ENCODE results near the gene RAPGEF2.

RAPGEF2 gene

GRCh38 chr4:159278399-159278798 is 175.5 kb downstream of the RAPGEF2 start:
- CTCF ChIA-PET, result no interaction called here
- no peaks in the 10 kb centered on the region; the same call in 1 of the 2 replicates for H3K4me1 ChIP-seq (ENCODE audit: control insufficient read depth, insufficient read depth, low read length)
- no peak overlapping the region for H3K4me3 ChIP-seq (ENCODE audit: low read depth, low read length)
- no peak for TF ChIP-seq ZSCAN30 (tag by site-specific recombination; IDR thresholded peaks at IDR 0.05)
- no peak for TF ChIP-seq ZNF514 (tag by site-specific recombination; IDR thresholded peaks at IDR 0.05)
- TF ChIP-seq ZNF558 (tag by site-specific recombination; IDR thresholded peaks at IDR 0.05), result no peak
- TF ChIP-seq ZNF223 (tag by site-specific recombination; IDR thresholded peaks at IDR 0.05), result no peak
- no peak for TF ChIP-seq ZNF155 (tag by site-specific recombination; IDR thresholded peaks at IDR 0.05)
- TF ChIP-seq ZNF843 (tag by site-specific recombination; IDR thresholded peaks at IDR 0.05), result no peak
- no peak for TF ChIP-seq ZNF280D (tag by site-specific recombination; IDR thresholded peaks at IDR 0.05)
- TF ChIP-seq, protein P1, sequence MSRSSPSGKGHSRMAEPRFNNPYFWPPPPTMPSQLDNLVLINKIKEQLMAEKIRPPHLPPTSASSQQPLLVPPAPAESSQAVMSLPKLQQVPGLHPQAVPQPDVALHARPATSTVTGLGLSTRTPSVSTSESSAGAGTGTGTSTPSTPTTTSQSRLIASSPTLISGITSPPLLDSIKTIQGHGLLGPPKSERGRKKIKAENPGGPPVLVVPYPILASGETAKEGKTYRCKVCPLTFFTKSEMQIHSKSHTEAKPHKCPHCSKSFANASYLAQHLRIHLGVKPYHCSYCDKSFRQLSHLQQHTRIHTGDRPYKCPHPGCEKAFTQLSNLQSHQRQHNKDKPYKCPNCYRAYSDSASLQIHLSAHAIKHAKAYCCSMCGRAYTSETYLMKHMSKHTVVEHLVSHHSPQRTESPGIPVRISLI (tag by site-specific recombination; IDR thresholded peaks at IDR 0.05), result no peak
- TF ChIP-seq SCRT2 (tag by site-specific recombination; IDR thresholded peaks at IDR 0.05), result no peak
- TF ChIP-seq ZNF623 (tag by site-specific recombination; IDR thresholded peaks at IDR 0.05), result no peak
- no peak for TF ChIP-seq ELK4 (IDR thresholded peaks at IDR 0.05; ENCODE audit: borderline replicate concordance, low read depth, low read length)
- H3K27ac ChIP-seq (ENCODE audit: extremely low read depth, low read depth, low read length), result no peak overlapping the region
- no peaks in the 10 kb centered on the region for H3K36me3 ChIP-seq (ENCODE audit: control insufficient read depth in 2 of 2, insufficient read depth in 1 of 2, low read length in 2 of 2)
- POLR2A ChIA-PET, result no interaction called here
- H3K9me3 ChIP-seq (ENCODE audit: control insufficient read depth, insufficient read depth, low read depth, low read length), result no peaks in the 10 kb centered on the region

GRCh38 chr4:159279084-159279483 is 176.2 kb downstream of the RAPGEF2 start:
- ChIA-PET POLR2A (no interaction called here), CTCF (no interaction called here)
- H3K4me1 ChIP-seq (ENCODE audit: control insufficient read depth, insufficient read depth, low read length), result no peaks in the 10 kb centered on the region
- no peaks in the 10 kb centered on the region for H3K36me3 ChIP-seq (ENCODE audit: control insufficient read depth in 2 of 2, insufficient read depth in 1 of 2, low read length in 2 of 2)
- H3K27ac ChIP-seq (ENCODE audit: extremely low read depth, low read depth, low read length), result no peak overlapping the region
- H3K9me3 ChIP-seq (ENCODE audit: control insufficient read depth, insufficient read depth, low read depth, low read length), result no peaks in the 10 kb centered on the region
- H3K4me3 ChIP-seq (ENCODE audit: low read depth, low read length), result no peak overlapping the region
- TF ChIP-seq, protein P2, sequence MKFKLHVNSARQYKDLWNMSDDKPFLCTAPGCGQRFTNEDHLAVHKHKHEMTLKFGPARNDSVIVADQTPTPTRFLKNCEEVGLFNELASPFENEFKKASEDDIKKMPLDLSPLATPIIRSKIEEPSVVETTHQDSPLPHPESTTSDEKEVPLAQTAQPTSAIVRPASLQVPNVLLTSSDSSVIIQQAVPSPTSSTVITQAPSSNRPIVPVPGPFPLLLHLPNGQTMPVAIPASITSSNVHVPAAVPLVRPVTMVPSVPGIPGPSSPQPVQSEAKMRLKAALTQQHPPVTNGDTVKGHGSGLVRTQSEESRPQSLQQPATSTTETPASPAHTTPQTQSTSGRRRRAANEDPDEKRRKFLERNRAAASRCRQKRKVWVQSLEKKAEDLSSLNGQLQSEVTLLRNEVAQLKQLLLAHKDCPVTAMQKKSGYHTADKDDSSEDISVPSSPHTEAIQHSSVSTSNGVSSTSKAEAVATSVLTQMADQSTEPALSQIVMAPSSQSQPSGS (tag by site-specific recombination; IDR thresholded peaks at IDR 0.05; ENCODE audit: low read depth), result no peak
- TF ChIP-seq, protein P3, sequence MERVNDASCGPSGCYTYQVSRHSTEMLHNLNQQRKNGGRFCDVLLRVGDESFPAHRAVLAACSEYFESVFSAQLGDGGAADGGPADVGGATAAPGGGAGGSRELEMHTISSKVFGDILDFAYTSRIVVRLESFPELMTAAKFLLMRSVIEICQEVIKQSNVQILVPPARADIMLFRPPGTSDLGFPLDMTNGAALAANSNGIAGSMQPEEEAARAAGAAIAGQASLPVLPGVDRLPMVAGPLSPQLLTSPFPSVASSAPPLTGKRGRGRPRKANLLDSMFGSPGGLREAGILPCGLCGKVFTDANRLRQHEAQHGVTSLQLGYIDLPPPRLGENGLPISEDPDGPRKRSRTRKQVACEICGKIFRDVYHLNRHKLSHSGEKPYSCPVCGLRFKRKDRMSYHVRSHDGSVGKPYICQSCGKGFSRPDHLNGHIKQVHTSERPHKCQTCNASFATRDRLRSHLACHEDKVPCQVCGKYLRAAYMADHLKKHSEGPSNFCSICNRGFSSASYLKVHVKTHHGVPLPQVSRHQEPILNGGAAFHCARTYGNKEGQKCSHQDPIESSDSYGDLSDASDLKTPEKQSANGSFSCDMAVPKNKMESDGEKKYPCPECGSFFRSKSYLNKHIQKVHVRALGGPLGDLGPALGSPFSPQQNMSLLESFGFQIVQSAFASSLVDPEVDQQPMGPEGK (tag by site-specific recombination; IDR thresholded peaks at IDR 0.05), result no peak
- TF ChIP-seq ZNF335 (tag by site-specific recombination; conservative IDR thresholded peaks at IDR 0.05), result no peak
- no peak for TF ChIP-seq ZSCAN23 (tag by site-specific recombination; IDR thresholded peaks at IDR 0.05)
- TF ChIP-seq TCF7L2 (IDR thresholded peaks at IDR 0.05; ENCODE audit: borderline replicate concordance, low read depth, low read length), result no peak
- TF ChIP-seq ZNF843 (tag by site-specific recombination; IDR thresholded peaks at IDR 0.05), result no peak
- TF ChIP-seq, protein P4, sequence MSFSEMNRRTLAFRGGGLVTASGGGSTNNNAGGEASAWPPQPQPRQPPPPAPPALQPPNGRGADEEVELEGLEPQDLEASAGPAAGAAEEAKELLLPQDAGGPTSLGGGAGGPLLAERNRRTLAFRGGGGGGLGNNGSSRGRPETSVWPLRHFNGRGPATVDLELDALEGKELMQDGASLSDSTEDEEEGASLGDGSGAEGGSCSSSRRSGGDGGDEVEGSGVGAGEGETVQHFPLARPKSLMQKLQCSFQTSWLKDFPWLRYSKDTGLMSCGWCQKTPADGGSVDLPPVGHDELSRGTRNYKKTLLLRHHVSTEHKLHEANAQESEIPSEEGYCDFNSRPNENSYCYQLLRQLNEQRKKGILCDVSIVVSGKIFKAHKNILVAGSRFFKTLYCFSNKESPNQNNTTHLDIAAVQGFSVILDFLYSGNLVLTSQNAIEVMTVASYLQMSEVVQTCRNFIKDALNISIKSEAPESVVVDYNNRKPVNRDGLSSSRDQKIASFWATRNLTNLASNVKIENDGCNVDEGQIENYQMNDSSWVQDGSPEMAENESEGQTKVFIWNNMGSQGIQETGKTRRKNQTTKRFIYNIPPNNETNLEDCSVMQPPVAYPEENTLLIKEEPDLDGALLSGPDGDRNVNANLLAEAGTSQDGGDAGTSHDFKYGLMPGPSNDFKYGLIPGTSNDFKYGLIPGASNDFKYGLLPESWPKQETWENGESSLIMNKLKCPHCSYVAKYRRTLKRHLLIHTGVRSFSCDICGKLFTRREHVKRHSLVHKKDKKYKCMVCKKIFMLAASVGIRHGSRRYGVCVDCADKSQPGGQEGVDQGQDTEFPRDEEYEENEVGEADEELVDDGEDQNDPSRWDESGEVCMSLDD (tag by site-specific recombination; IDR thresholded peaks at IDR 0.05), result no peak
- TF ChIP-seq KLF16 (tag by site-specific recombination; IDR thresholded peaks at IDR 0.05), result no peak
- no peak for TF ChIP-seq YY1 (tag by site-specific recombination; IDR thresholded peaks at IDR 0.05)
- no peak for TF ChIP-seq ZSCAN30 (tag by site-specific recombination; IDR thresholded peaks at IDR 0.05)
- no peak for TF ChIP-seq ZNF175 (tag by site-specific recombination; IDR thresholded peaks at IDR 0.05)
- no peak for TF ChIP-seq ZNF341 (tag by site-specific recombination; IDR thresholded peaks at IDR 0.05; ENCODE audit: low read depth)
- no peak for TF ChIP-seq ZNF701 (tag by site-specific recombination; IDR thresholded peaks at IDR 0.05)
- no peak for TF ChIP-seq ZNF548 (tag by site-specific recombination; IDR thresholded peaks at IDR 0.05)
- TF ChIP-seq ZNF473 (tag by site-specific recombination; IDR thresholded peaks at IDR 0.05), result no peak
- no peak for TF ChIP-seq ZNF629 (tag by site-specific recombination; IDR thresholded peaks at IDR 0.05)
- TF ChIP-seq ZNF560 (tag by site-specific recombination; IDR thresholded peaks at IDR 0.05; ENCODE audit: borderline replicate concordance), result no peak

Data from HEK293 (cell line).